Measurements from ENCODE around the gene SYNJ2.

GRCh38 chr6:158070513-158070912 lies 88.8 kb downstream of the SYNJ2 start:
- TF ChIP-seq POLR2A (IDR thresholded peaks at IDR 0.05; ENCODE audit: low read depth, low read length) (no peak), POLR2AphosphoS5 (IDR thresholded peaks at IDR 0.05; ENCODE audit: low read depth, low read length) (no peak), PAX5 (IDR thresholded peaks at IDR 0.05; ENCODE audit: insufficient read depth, low read length, severe bottlenecking) (no peak)

Data from GM12891 (cell line).